Measurements from ENCODE around the gene KERA. TPM values are rescaled to one million over a fixed set of nuclear protein-coding genes. Genes with fewer than 3 reads are reported as not detected.

The KERA gene
- total RNA-seq (2022; extraction: Qiagen RNA extraction), result not detected in 5 replicates

GRCh38 chr12:91057368-91058165, at the start of gene KERA:
Gene KERA (minus strand): TSS chr12:91058024. CDS start chr12:91056281, 1,743 bp downstream.

GRCh38 chr12:91004872-91005271, 53.0 kb downstream of the KERA start, which contains the start of gene EPYC:
Gene EPYC (minus strand): TSS chr12:91004972. CDS start chr12:91002565, 2,407 bp downstream.

Other genes with a start within 250 kb of the KERA start
- gene CCER1, start 102.8 kb downstream of the KERA start, total RNA-seq (2022; extraction: Qiagen RNA extraction), result not detected in 5 replicates
- not detected in 5 replicates for gene EPYC, start 53.1 kb downstream of the KERA start, total RNA-seq (2022; extraction: Qiagen RNA extraction)
- gene LUM, start 53.5 kb upstream of the KERA start, total RNA-seq (2022; extraction: Qiagen RNA extraction), result 0.21 to 0.48 TPM (median 0.31 TPM) in 5 replicates
- not detected in 5 replicates for gene DCN, start 124.8 kb upstream of the KERA start, total RNA-seq (2022; extraction: Qiagen RNA extraction)